Activated CD8-positive, alpha-beta memory T cell treated with anti-CD3 and anti-CD28 coated beads for 1 hour (primary cell): Measurements from ENCODE around the gene ARHGAP8.

Experiments
- DNase-seq, 2 donors: peaks; one replicate each; pipeline ENCODE4 v3.0.0-alpha.2; 2020; ENCODE audit warnings: low read depth in 1 of 2; ENCODE audit errors: extremely low read depth in 1 of 2

ARHGAP8 gene

DNA sequence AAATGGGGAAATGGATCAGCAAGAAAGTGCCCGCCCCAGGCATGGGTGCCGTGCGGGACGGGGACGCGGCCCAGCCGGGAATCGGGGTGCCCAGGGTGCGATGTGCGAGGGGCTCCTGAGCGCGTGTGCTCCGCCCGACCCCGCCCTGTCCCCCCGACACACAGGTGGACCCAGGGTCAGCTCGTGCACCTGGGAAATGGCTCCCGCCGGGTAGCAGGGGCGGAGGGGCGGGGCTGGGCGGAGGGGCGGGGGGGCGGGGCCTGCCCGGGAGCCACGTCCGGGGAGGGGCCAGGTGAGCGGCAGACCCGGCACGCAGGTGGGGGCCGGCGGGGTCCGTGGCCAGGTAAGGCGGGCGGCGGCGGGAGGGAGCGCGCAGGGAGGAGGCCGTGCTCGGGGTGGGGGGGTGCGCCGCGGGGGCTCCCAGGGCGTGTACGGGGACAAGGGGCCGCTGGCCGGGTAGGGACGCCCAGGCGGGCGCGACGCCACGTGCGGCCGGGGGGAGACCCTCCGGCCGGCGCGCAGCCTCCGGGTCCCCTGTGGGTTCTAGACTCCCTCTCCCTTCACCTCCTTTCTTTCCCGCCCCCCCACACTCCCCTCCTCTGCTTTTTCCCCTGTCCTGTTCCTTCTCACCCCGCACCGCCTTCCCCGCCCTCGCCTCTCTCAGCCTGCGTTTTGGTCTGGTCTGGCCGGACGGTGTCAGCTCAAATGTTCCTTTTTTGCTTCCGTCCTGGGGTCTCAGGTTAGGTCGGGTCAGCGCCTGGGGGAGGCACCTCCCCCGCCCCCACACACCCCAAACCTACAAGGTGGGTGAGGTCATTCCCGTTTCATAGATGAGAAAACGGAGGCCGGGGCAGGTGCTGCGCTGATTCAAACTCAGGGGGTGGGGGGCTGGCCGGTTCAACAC lies at the start of gene ARHGAP8:
TSS of gene ARHGAP8 (plus strand) at position 291 of the 904 bp plus-strand sequence. CDS start 33,953 bp downstream, outside the sequence.
- DNase-seq, result no peak

DNA sequence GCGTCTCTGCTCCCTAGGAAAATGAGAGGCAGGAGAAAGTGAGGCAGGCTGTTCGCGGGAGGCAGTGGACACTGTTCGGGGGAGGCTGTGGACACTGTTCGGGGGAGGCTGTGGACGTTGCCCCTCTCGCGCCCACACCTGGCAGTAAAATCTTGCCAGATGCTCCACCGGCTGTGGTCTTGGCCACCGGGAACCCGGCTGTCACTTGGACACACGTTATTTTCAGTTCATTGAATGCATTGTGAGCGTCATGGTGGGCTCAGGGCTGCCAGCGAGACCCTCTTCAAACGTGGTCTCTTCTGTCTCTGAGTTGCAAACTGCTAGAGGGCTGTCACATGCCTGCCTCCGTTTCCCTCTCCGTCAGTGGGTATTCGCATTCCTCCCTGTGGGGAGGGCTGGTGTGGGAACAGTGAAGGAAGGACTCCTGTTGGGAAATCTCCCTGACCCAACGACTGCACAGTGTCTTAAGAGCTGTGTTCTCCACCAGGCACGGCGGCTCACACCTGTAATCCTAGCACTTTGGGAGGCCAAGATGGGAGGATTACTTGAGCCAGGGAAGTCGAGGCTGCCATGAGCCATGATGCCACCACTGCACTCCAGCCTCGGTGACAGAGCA lies 49.0 kb upstream of the ARHGAP8 start:
- no peak for DNase-seq

GRCh38 chr22:44704159-44705021 lies 48.0 kb upstream of the ARHGAP8 start:
- no peak for DNase-seq

DNA sequence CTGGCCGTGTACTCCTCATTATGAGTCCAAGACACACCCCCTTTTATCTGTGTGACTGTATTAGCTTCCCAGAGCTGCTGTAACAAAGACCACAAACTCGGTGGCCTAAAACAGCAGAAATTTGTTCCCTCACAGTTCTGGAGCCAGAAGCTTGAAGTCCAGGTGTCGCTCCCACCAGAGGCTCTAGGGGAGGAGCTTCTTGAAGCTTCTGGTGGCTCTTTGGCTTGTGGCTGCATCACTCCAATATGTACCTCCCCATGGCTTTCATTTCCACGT lies 47.4 kb upstream of the ARHGAP8 start:
- no peak for DNase-seq

DNA sequence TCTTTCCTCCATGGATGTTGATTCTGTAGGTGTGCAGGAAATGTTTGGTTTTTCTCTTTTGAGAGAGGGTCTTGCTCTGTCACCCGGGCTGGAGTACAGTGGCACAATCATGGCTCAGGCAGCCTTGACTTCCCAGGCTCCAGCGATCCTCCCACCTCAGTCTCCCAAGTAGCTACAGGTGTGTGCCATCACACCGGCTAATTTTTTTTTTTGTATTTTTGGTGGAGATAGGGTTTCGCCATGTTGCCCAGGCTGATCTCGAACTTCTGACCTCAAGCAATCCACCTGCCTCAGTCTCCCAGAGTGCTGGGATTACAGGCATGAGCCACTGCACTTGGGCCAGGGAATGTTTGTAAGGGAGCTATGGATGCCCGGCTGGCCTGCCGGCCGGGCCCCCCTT lies 45.9 kb upstream of the ARHGAP8 start:
- DNase-seq, result no peak

- no peak for DNase-seq
These were observed 45.2 kb upstream of the ARHGAP8 start for GRCh38 chr22:44707178-44707577.

DNA sequence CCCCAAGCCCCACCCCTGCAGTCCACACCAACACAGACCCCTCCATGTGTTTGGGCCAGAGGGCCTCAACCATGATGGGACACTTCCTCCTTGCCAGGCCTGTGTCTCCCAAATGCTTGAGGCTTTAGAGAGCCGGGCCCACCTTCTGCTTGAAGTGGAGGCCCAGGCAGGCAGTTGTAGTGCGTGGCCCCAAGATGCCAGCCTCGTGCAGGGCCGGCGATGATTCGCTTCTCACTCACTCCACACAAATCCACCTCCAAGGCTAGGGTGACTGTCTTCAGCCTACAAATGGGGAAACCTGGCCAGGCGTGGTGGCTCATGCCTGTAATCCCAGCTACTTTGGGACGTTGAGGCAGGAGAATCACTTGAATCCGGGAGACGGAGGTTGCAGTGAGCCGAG lies 44.6 kb upstream of the ARHGAP8 start:
- DNase-seq, result no peak

GRCh38 chr22:44709881-44710392 lies 42.4 kb upstream of the ARHGAP8 start:
- peak in 1 of 2 donors; percentile 17 for DNase-seq

DNA sequence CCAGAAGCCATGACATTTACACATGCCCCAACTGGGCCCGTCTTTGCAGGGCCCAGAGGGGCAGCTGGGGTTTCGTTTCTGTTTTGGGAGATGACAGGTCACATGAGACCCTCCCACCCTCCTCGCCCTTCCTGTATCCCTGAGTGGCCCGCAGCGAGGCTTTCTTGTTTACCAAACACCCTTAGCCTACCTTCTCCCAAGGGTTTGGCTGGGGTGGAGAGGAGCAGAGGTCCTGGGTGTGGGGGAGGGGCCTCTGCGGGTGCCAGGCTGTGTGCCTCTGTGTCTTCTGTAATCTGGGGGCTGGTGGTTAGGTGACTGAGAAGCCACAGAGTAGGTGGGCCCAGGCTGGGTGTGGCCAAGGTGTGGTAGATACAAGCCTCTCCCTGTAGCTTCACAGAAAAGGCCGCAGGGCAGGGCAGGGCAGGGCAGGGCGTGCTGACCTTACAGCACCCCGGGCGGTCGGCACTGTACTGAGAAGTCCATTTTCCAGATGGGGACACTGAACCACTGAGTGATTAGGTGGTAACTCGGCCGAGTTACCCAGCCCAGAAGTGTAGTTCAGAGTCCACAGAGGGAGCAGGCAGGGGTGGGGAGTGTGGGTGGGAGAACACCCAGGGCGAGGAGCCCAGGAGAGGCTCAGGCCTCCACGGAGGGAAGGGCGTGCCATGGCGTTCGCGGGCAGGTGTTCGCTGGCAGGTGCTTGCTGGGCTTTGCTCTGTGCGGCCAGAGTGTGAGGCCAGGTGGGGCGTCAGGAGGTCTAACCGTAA lies 41.7 kb upstream of the ARHGAP8 start:
- DNase-seq, result peak in 1 of 2 donors; percentile 25

DNA sequence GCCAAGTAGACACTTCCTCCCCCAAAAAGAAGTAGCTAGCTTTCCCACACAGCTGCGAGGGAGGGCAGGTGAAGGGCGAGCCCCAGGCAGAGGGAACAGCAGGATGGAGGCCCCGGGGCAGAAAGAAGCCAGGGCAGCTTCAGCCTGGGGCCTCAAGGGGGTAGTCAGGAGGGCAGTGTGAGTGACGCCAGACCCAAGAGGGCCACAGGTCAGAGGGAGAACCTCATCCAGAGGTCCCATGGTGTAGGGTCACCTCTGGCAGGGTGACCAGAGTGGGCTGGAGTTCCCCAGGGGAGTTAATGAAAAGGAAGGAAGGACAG lies 41.2 kb upstream of the ARHGAP8 start:
- DNase-seq, result no peak

GRCh38 chr22:44711690-44712555 lies 40.5 kb upstream of the ARHGAP8 start:
- no peak for DNase-seq

DNA sequence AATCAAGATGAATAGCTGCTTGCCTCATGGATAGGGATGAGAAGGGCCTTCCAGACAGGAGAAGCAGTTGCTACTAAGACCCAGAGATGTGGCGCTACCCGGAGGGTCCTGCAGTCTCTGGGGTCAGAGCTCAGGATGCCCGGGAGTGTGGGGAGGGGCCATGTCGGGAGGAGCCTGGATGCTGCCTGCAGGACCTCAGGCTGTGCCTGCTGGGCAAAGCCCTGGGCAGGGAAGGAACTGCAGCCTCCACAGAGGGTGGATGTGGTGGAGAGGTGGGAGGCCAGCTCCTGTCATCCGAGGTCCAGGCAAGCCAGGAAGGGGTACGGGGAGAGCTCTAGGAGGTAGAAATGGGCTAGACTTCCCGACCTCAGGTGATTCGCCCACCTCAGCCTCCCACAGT lies 39.4 kb upstream of the ARHGAP8 start:
- no peak for DNase-seq

- no peak for DNase-seq
These were observed 37.5 kb upstream of the ARHGAP8 start for GRCh38 chr22:44714703-44715350.

DNA sequence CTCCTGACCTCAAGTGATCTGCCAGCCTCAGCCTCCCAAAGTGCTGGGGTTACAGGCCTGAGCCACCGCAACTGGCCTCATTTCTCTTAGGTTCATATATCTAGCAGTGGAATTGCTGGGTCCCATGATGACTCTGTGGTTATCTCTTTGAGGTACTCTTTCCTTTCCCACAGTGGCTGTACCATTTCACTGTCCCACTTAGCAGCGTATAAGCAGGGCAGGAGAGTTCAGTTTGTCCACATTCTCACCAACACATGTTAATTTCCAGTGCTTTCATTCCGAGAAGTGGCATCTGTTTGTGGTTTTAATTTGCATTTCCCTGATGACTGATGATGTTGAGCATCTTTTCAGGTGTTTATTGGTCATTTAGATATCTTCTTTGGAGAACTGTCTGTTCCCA lies 34.0 kb upstream of the ARHGAP8 start:
- no peak for DNase-seq

GRCh38 chr22:44719586-44720368 lies 32.6 kb upstream of the ARHGAP8 start:
- DNase-seq, result no peak

- DNase-seq, result no peak
These were observed 31.2 kb upstream of the ARHGAP8 start for GRCh38 chr22:44721213-44721612.

DNA sequence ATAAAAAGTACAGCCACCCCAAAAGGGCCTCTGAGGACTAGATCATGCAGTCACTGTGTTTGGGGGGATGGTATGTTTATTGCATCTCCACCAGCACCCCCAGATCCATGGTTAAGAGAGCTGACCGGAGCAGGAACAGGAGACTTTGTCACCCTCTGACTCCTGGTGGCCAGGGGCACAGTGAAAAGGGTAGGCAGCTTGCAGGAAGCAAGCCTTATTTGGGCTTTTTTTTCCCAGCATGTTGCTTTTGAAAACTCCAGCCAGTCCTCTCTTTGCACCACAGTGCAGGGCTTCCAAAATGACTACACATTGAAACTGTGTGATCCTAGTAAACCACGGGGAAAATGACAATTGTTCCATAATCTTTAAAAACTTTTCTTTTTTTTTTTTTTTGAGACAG lies 29.8 kb upstream of the ARHGAP8 start:
- no peak for DNase-seq

- DNase-seq, result no peak
These were observed 28.6 kb upstream of the ARHGAP8 start for GRCh38 chr22:44723801-44724200.

DNA sequence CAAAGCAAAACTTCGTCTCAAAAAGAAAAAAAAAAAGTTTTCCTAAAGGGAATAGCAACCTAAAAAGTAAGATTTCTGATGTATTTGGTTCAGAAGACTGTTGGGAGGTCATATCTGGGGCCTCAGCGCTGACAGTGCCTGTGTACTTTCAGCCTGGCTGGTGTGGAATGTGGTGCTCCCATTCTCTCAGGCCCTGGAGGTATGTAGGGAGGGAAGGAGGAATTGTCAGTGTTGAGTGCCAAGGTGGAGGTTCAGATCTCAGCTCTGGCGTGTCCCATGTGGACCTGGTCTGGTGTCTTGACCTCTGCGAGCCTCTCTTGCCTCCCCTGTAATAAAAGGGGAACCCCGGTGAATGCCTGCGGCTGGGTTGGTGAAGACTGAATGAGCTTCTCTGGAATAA lies 28.0 kb upstream of the ARHGAP8 start:
- DNase-seq, result no peak
